Measurements from ENCODE around the gene CHMP2A. TPM values are rescaled to one million over a fixed set of nuclear protein-coding genes. Genes with fewer than 3 reads are reported as not detected.

The CHMP2A gene
- total and polyA plus RNA-seq, 7 experiments from 2014 or later = 64.3 to 193 (median 98.2) TPM

DNA sequence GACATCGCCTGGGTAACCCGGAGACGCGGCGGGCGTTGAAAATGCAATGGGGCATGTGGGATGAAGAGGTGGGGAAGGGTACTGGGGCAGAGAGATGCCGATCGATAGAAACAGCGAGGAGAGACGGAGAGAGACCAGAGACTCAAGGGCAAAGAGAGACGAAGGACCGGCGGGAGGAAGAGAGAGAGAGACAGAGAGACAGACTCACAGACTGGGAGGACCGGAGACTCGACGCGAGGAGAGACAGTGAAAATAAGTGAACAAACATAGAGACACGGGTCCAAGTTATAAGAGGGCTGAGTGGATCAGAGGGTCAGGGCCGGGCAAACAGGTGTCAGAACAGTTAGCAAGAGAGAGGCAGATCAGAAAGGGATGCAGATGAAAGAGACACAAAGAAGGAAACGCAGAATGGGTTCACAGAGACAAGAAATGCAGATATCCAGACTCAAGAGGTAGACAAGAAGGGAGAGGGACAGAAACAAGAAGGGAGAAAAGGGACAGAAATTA is 18.8 kb upstream of the CHMP2A start:
- peaks cover 0 to 10% (median 5%) of the 10 kb centered on the region in 5 donors for H3K36me3 Mint-ChIP-seq
- DNase-seq = no peak
- peaks cover 0 to 3% (median 0%) of the 10 kb centered on the region in 11 donors for H3K9me3 Mint-ChIP-seq
- H3K36me3 ChIP-seq (ENCODE audit: control insufficient read depth in 2 of 3, insufficient read depth in 3 of 3, low read length in 3 of 3) = peaks cover 0 to 9% (median 0%) of the 10 kb centered on the region in 3 experiments
- peaks cover 0 to 4% (median 0%) of the 10 kb centered on the region in 5 donors for H3K27me3 Mint-ChIP-seq
- H3K4me1 Mint-ChIP-seq = peaks cover 27 to 48% (median 37%) of the 10 kb centered on the region in 7 donors
- no peak for ATAC-seq
- no peaks in the 10 kb centered on the region for H3K27me3 ChIP-seq (ENCODE audit: control insufficient read depth in 2 of 2, insufficient read depth in 2 of 2, low read length in 2 of 2)
- H3K27ac Mint-ChIP-seq = peak overlapping the region; percentile 97 to 100 (median 100)
- no peaks in the 10 kb centered on the region for H3K9me3 ChIP-seq (ENCODE audit: control insufficient read depth in 2 of 3, low read length in 3 of 3)
- H3K27ac ChIP-seq (ENCODE audit: low read depth, low read length) = peak overlapping the region; percentile 97
- intact Hi-C loops (cut with micrococcal nuclease) = loop anchor here (1.0 kb wide), 16 partner anchors 8 to 295 kb away; partner anchors contain the start of genes TRIM28 (in 2 of the 2), UBE2M (in 2 of the 2), ZBTB45 (in 2 of the 2) and ZNF132 (in 2 of the 2)
- ChIA-PET POLR2A (interaction anchor here (0.6 to 2.6 kb wide), 3 partner anchors 11 to 54 kb away, joined by 3 to 20 read pairs (median 5); partner anchors contain the start of gene ZBTB45), CTCF (interaction anchor here (3.7 kb wide), 1 partner anchor 54 kb away, joined by 34 read pairs; the partner anchor contains the start of gene ZBTB45)
- H3K4me3 ChIP-seq (ENCODE audit: low read length) = peak overlapping the region; percentile 71
- peaks cover 19 to 20% of the 10 kb centered on the region in 2 donors for H3K4me1 ChIP-seq (ENCODE audit: control insufficient read depth in 2 of 2, insufficient read depth in 2 of 2, low read length in 2 of 2)
- peak overlapping the region; percentile 82 to 100 (median 98) for H3K4me3 Mint-ChIP-seq

DNA sequence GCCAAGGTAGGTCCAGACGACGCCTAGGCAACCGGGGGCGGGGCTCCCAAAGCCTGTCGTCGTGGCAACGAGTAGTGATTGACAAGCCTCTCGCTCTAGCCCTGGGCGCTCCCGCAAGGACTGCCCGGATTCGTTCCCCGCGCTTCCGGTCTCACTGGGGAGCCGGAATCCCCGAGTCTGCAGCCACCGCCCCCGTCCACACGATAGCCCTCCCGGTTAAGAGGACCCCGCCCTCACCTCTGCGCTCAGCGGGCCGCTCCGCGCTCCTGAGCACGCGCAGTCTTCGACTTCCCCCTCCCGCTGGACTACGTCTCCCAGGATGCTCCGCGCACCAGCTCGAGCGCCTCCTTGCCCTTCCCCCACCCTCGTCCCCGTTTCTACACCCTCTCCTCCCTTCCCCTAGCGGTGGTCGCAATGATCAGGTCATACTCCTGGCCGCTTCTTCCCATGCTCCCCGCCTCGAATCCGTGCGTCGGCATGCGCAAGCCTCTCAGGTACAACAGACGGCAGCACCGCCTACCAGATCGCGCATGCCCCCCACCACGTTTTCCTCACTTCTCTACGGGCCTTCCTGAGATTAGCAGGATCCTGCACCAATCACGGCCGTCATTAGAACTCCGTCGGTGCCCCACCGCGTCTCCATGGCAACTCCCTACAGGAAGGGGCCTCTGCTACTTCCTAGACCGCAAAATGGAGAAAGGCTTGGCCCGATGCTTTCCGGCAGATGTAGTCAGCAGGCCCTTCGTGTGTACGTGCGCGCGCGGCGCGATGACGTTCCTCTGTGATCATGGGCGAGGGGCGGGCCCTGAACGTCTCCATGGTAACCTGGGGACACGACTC is 18.1 kb upstream of the CHMP2A start, which contains the start of gene MZF1:
TSS of gene MZF1 (minus strand) at position 518 of the 840 bp plus-strand sequence. CDS start 1,946 bp downstream, outside the sequence.
- H3K27ac Mint-ChIP-seq = peak within 1 kb of the TSS; percentile 97 to 100 (median 100)
- Histone ChIP-seq H3K27ac (ENCODE audit: low read depth, low read length) (peak within 1 kb of the TSS; percentile 97), H3K9me3 (ENCODE audit: control insufficient read depth in 2 of 3, low read length in 3 of 3) (no peaks in the 10 kb centered on the region), H3K36me3 (ENCODE audit: control insufficient read depth in 2 of 3, insufficient read depth in 3 of 3, low read length in 3 of 3) (peaks cover 0 to 9% (median 0%) of the 10 kb centered on the region in 3 experiments), H3K4me1 (ENCODE audit: control insufficient read depth in 2 of 2, insufficient read depth in 2 of 2, low read length in 2 of 2) (peaks cover 19 to 20% of the 10 kb centered on the region in 2 donors), H3K4me3 (ENCODE audit: low read length) (peak within 1 kb of the TSS; percentile 71), H3K27me3 (ENCODE audit: control insufficient read depth in 2 of 2, insufficient read depth in 2 of 2, low read length in 2 of 2) (no peaks in the 10 kb centered on the region)
- intact Hi-C loops (cut with micrococcal nuclease) = loop anchor here (1.0 kb wide), 17 partner anchors 8 to 295 kb away; partner anchors contain the start of genes TRIM28 (in 2 of the 2), UBE2M (in 2 of the 2), ZBTB45 (in 2 of the 2) and ZNF132 (in 2 of the 2)
- peak within 1 kb of the TSS; percentile 82 to 100 (median 98) for H3K4me3 Mint-ChIP-seq
- DNase-seq = peak; percentile 97 to 100 (median 100)
- peaks cover 27 to 50% (median 33%) of the 10 kb centered on the region in 7 donors for H3K4me1 Mint-ChIP-seq
- H3K36me3 Mint-ChIP-seq = peaks cover 0 to 12% (median 9%) of the 10 kb centered on the region in 5 donors
- H3K9me3 Mint-ChIP-seq = peaks cover 0 to 3% (median 0%) of the 10 kb centered on the region in 11 donors
- ATAC-seq = peak; percentile 81
- CTCF ChIA-PET = no interaction called here
- peaks cover 0 to 4% (median 0%) of the 10 kb centered on the region in 5 donors for H3K27me3 Mint-ChIP-seq
- POLR2A ChIA-PET = interaction anchor here (0.6 to 4.2 kb wide), 8 partner anchors 11 to 210 kb away, joined by 3 to 40 read pairs (median 10); partner anchors contain the start of genes CHMP2A, TRIM28, UBE2M and ZBTB45

DNA sequence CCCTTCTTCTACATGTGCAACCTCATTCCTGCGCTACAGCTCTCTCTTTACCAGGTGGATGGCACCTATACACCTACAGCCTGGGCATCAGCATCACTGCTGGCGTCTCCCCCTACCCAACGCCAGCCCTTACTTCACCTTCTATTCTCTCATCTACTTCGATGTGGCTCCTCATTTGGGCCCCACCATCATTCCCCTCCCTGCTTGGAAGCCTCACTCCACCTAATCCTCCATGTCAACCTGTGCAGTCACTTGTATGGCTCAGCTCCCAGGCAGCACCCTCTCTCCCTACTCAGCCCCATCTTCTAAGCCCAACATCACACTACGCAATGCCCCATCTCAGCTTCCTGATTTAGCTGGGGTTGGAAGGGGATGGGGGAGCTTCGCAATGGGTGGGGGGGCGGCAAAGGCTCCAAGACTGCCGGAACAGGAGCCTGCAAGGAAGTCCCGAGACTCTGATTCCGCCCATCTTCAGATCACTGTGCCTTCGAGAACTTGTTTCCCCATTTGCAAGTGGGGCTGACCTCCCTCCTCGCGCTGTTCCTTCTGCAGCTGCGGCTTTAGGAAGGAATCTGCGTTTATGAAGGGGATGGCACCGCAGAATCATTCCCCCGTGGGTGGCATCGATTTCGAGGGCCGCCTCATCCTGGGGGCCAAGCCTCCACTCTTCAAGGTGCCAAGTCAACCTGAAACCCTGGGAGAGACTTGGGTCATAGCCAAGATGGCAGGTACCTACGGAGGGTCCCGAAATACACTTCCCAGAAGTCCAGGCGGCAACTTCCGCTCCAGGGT is 17.3 kb upstream of the CHMP2A start:
- peaks cover 0 to 3% (median 0%) of the 10 kb centered on the region in 11 donors for H3K9me3 Mint-ChIP-seq
- peaks cover 19 to 20% of the 10 kb centered on the region in 2 donors for H3K4me1 ChIP-seq (ENCODE audit: control insufficient read depth in 2 of 2, insufficient read depth in 2 of 2, low read length in 2 of 2)
- no peak for ATAC-seq
- peaks cover 0 to 9% (median 0%) of the 10 kb centered on the region in 3 experiments for H3K36me3 ChIP-seq (ENCODE audit: control insufficient read depth in 2 of 3, insufficient read depth in 3 of 3, low read length in 3 of 3)
- peak overlapping the region; percentile 97 for H3K27ac ChIP-seq (ENCODE audit: low read depth, low read length)
- H3K9me3 ChIP-seq (ENCODE audit: control insufficient read depth in 2 of 3, low read length in 3 of 3) = no peaks in the 10 kb centered on the region
- H3K27me3 Mint-ChIP-seq = peaks cover 0 to 4% (median 0%) of the 10 kb centered on the region in 5 donors
- peaks cover 0 to 13% (median 10%) of the 10 kb centered on the region in 5 donors for H3K36me3 Mint-ChIP-seq
- peak overlapping the region; percentile 82 to 100 (median 98) for H3K4me3 Mint-ChIP-seq
- peak overlapping the region; percentile 97 to 100 (median 100) for H3K27ac Mint-ChIP-seq
- POLR2A ChIA-PET = interaction anchor here (0.8 to 4.2 kb wide), 8 partner anchors 10 to 53 kb away, joined by 3 to 40 read pairs (median 10); partner anchors contain the start of genes CHMP2A, TRIM28, UBE2M and ZBTB45
- CTCF ChIA-PET = interaction anchor here (1.1 to 1.2 kb wide), 2 partner anchors 8 to 11 kb away, joined by 3 read pairs; no protein-coding TSS in a partner anchor
- no peak for DNase-seq
- H3K4me3 ChIP-seq (ENCODE audit: low read length) = peak overlapping the region; percentile 71
- intact Hi-C loops (cut with micrococcal nuclease) = loop anchor here in 1 of 2 donors (1.0 kb wide), 1 partner anchor 9 kb away; no protein-coding TSS in a partner anchor
- peaks cover 27 to 46% (median 33%) of the 10 kb centered on the region in 7 donors for H3K4me1 Mint-ChIP-seq
- no peaks in the 10 kb centered on the region for H3K27me3 ChIP-seq (ENCODE audit: control insufficient read depth in 2 of 2, insufficient read depth in 2 of 2, low read length in 2 of 2)

GRCh38 chr19:58571575-58571947 is 16.7 kb upstream of the CHMP2A start:
- H3K4me3 Mint-ChIP-seq = peak overlapping the region in 7 of 10 donors; percentile 82 to 100 (median 98)
- ChIA-PET POLR2A (interaction anchor here (1.3 to 4.2 kb wide), 6 partner anchors 10 to 52 kb away, joined by 4 to 40 read pairs (median 16); partner anchors contain the start of genes CHMP2A, TRIM28 and ZBTB45), CTCF (interaction anchor here (1.1 to 1.2 kb wide), 2 partner anchors 9 to 10 kb away, joined by 3 read pairs; no protein-coding TSS in a partner anchor)
- ATAC-seq (no peak), DNase-seq (peak in 1 of 9 donors; percentile 17)
- H3K4me3 ChIP-seq (ENCODE audit: low read length) = no peak overlapping the region
- H3K27ac Mint-ChIP-seq = peak overlapping the region in 8 of 9 donors; percentile 43 to 100 (median 98)
- no peaks in the 10 kb centered on the region for H3K27me3 ChIP-seq (ENCODE audit: control insufficient read depth in 2 of 2, insufficient read depth in 2 of 2, low read length in 2 of 2)
- H3K27ac ChIP-seq (ENCODE audit: low read depth, low read length) = no peak overlapping the region
- peaks cover 0 to 9% (median 0%) of the 10 kb centered on the region in 3 experiments for H3K36me3 ChIP-seq (ENCODE audit: control insufficient read depth in 2 of 3, insufficient read depth in 3 of 3, low read length in 3 of 3)
- H3K9me3 Mint-ChIP-seq = peaks cover 0 to 3% (median 0%) of the 10 kb centered on the region in 11 donors
- H3K9me3 ChIP-seq (ENCODE audit: control insufficient read depth in 2 of 3, low read length in 3 of 3) = no peaks in the 10 kb centered on the region
- peaks cover 0 to 4% (median 0%) of the 10 kb centered on the region in 5 donors for H3K27me3 Mint-ChIP-seq
- peaks cover 19 to 20% of the 10 kb centered on the region in 2 donors for H3K4me1 ChIP-seq (ENCODE audit: control insufficient read depth in 2 of 2, insufficient read depth in 2 of 2, low read length in 2 of 2)
- peaks cover 26 to 46% (median 33%) of the 10 kb centered on the region in 7 donors for H3K4me1 Mint-ChIP-seq
- intact Hi-C loops (cut with micrococcal nuclease) = no loop called here
- H3K36me3 Mint-ChIP-seq = peaks cover 0 to 13% (median 10%) of the 10 kb centered on the region in 5 donors

DNA sequence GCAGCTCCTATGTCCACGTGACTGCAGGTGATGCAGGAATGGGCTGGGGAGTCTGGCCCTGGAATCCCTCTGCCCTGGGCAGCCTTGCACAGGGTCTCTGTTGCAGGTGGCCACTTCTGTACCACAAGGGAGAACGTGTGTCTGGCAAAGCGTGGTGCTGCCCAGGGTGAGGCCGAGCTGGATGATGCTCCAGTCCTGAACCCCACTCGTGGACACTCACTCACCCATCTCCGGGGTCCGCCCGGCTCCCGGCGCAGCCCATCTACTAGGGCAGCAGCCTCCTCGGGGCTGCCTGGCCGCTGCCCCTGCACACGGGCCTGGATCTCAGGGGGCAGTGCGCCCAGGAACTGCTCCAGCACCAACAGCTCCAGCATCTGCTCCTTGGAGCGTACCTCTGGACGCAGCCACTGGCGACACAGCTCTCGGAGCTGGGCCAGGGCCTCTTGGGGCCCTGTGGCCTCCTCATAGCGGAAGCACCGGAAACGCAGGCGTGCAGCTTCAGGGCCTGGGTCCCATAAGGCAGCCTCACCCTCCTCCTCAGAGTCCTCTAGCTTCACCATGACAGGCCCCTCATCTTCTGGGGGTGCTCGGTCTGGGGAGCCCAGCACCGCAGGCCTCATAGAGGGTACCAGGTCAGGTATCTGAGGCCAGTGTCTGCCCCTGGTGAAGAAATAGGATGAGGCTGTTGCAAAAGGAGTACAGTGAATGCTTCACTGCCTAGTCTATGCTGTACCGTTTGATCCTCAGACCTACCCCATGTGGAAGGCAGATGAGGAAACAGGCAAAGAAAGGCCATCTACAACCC is 16.1 kb upstream of the CHMP2A start:
- Mint-ChIP-seq H3K27me3 (peaks cover 0 to 4% (median 0%) of the 10 kb centered on the region in 5 donors), H3K36me3 (peaks cover 0 to 13% (median 11%) of the 10 kb centered on the region in 5 donors), H3K9me3 (peaks cover 0 to 3% (median 0%) of the 10 kb centered on the region in 11 donors), H3K4me1 (peaks cover 21 to 42% (median 31%) of the 10 kb centered on the region in 7 donors), H3K27ac (peak overlapping the region in 1 of 9 donors; percentile 43), H3K4me3 (peak overlapping the region in 3 of 10 donors; percentile 1 to 98 (median 82))
- CTCF ChIA-PET = interaction anchor here (1.1 to 2.0 kb wide), 3 partner anchors 10 to 51 kb away, joined by 3 to 5 read pairs (median 3); partner anchors contain the start of gene ZBTB45
- no peak overlapping the region for H3K27ac ChIP-seq (ENCODE audit: low read depth, low read length)
- POLR2A ChIA-PET = interaction anchor here (1.3 to 4.2 kb wide), 6 partner anchors 9 to 52 kb away, joined by 4 to 40 read pairs (median 16); partner anchors contain the start of genes CHMP2A, TRIM28 and ZBTB45
- H3K4me3 ChIP-seq (ENCODE audit: low read length) = no peak overlapping the region
- intact Hi-C loops (cut with micrococcal nuclease) = no loop called here
- H3K36me3 ChIP-seq (ENCODE audit: control insufficient read depth in 2 of 3, insufficient read depth in 3 of 3, low read length in 3 of 3) = peaks cover 0 to 9% (median 0%) of the 10 kb centered on the region in 3 experiments
- H3K9me3 ChIP-seq (ENCODE audit: control insufficient read depth in 2 of 3, low read length in 3 of 3) = no peaks in the 10 kb centered on the region
- DNase-seq (peak in 1 of 9 donors; percentile 20), ATAC-seq (no peak)
- no peaks in the 10 kb centered on the region for H3K27me3 ChIP-seq (ENCODE audit: control insufficient read depth in 2 of 2, insufficient read depth in 2 of 2, low read length in 2 of 2)
- peaks cover 19 to 20% of the 10 kb centered on the region in 2 donors for H3K4me1 ChIP-seq (ENCODE audit: control insufficient read depth in 2 of 2, insufficient read depth in 2 of 2, low read length in 2 of 2)

Data from naive thymus-derived CD4-positive, alpha-beta T cell (primary cell).